Endothelial cell of umbilical vein (primary cell): ENCODE data around the gene VANGL1. TPM values are rescaled to one million over a fixed set of nuclear protein-coding genes. Genes with fewer than 3 reads are reported as not detected.

ENCODE experiments used
- BruUV-seq: library from RNA; stranded (reverse); fragments of 400-500 nt; replicated peaks from 2 replicates; lab custom pipeline; 2021; lab: Mats Ljungman, UMichigan
- CTCF ChIA-PET: fragments of 300-600, 350-600 bp; sonication (Branson Sonifier 250); formaldehyde crosslinking; loops from one replicate; lab custom pipeline; 2021; ENCODE audit warnings: antibody characterized with exemption, inconsistent platforms; lab: Charles Lee
- POLR2A ChIA-PET: fragments of 300-600, 350-600 bp; sonication (Branson Sonifier 250); formaldehyde crosslinking; loops from one replicate; lab custom pipeline; 2021; ENCODE audit warnings: antibody characterized with exemption, inconsistent platforms; lab: Charles Lee
- DNase-seq: peaks from one replicate; pipeline ENCODE4 v3.0.0-alpha.2; 2011; ENCODE audit warnings: low read depth, low spot score
- FAIRE-seq: peaks from 2 replicates; lab custom pipeline; 2011; peaks lifted over from hg19 to GRCh38; lab: Jason Lieb, UNC
- H2AFZ ChIP-seq: 2 replicates; pipeline ENCODE4 v1.6.0; 2012; ENCODE audit warnings: low read depth, low read length, control low read depth, inconsistent platforms
- H3K27ac ChIP-seq: 2 replicates; pipeline ENCODE4 v1.5.1; 2011; ENCODE audit warnings: low read depth, mild to moderate bottlenecking, control low read depth, low read length, moderate library complexity; ENCODE audit not compliant: insufficient read depth
- H3K27me3 ChIP-seq, 2 experiments: 2 replicates each; pipeline versions ENCODE4 v1.6.0 to v1.6.1; 2011; ENCODE audit warnings: low read length in 2 of 2, mixed read lengths in 1 of 2; ENCODE audit not compliant: control insufficient read depth in 2 of 2, insufficient read depth in 2 of 2
- H3K36me3 ChIP-seq, 2 experiments: 2 replicates in 1 of 2; 3 replicates in 1 of 2; pipeline ENCODE4 v1.5.1; 2011; ENCODE audit warnings: low read length in 2 of 2, mild to moderate bottlenecking in 1 of 2, moderate library complexity in 1 of 2; ENCODE audit not compliant: control insufficient read depth in 2 of 2, insufficient read depth in 2 of 2; ENCODE audit errors: extremely low read depth in 1 of 2
- H3K4me1 ChIP-seq: 3 replicates; pipeline ENCODE4 v1.5.1; 2011; ENCODE audit warnings: mild to moderate bottlenecking, low read length; ENCODE audit not compliant: control insufficient read depth, insufficient read depth; ENCODE audit errors: extremely low read depth
- H3K4me2 ChIP-seq: 2 replicates; pipeline ENCODE4 v1.6.1; 2011; ENCODE audit warnings: low read length, control low read depth, mixed read lengths; ENCODE audit not compliant: insufficient read depth
- H3K4me3 ChIP-seq, 3 experiments: fragments of 200-600 bp in 1 of 3; sonication (generic), shearing (Covaris generic) in 1 of 3; replicated peaks in 1 of 3; 2 replicates each; pipeline ENCODE4 v1.5.1; 2011 to 2016; ENCODE audit warnings: control low read depth in 3 of 3, low read length in 3 of 3, mild to moderate bottlenecking in 2 of 3, inconsistent platforms in 1 of 3, low read depth in 1 of 3, moderate library complexity in 1 of 3; ENCODE audit not compliant: insufficient read depth in 1 of 3
- H3K79me2 ChIP-seq: 2 replicates; pipeline ENCODE4 v1.6.0; 2012; ENCODE audit warnings: low read length, inconsistent platforms; ENCODE audit not compliant: control insufficient read depth, insufficient read depth
- H3K9ac ChIP-seq: replicated peaks from 2 replicates; pipeline ENCODE3; 2011; ENCODE audit warnings: low read length, control low read depth; ENCODE audit not compliant: insufficient read depth; ENCODE audit errors: extremely low read depth
- H3K9me1 ChIP-seq: replicated peaks from 3 replicates; pipeline ENCODE4 v1.6.0; 2011; ENCODE audit warnings: mild to moderate bottlenecking, low read length; ENCODE audit not compliant: control insufficient read depth, insufficient read depth; ENCODE audit errors: extremely low read depth
- H3K9me3 ChIP-seq: replicated peaks from 2 replicates; pipeline ENCODE4 v1.5.1; 2012; ENCODE audit warnings: low read length, inconsistent platforms; ENCODE audit not compliant: control insufficient read depth, insufficient read depth
- H4K20me1 ChIP-seq: replicated peaks from 2 replicates; pipeline ENCODE3; 2011; ENCODE audit warnings: mild to moderate bottlenecking, low read length; ENCODE audit not compliant: control insufficient read depth, insufficient read depth; ENCODE audit errors: extremely low read depth
- EZH2 ChIP-seq: IDR thresholded peaks from 2 replicates; pipeline ENCODE4 v1.6.1; 2012; ENCODE audit warnings: borderline replicate concordance, low read depth, mild to moderate bottlenecking, moderate library complexity, low read length, inconsistent platforms; ENCODE audit not compliant: severe bottlenecking
- FOS ChIP-seq: IDR thresholded peaks from 2 replicates; pipeline ENCODE4 v1.6.1; 2011; ENCODE audit warnings: mild to moderate bottlenecking, low read length, moderate library complexity, borderline replicate concordance; ENCODE audit not compliant: insufficient read depth
- JUN ChIP-seq: IDR thresholded peaks from 2 replicates; pipeline ENCODE4 v1.6.1; 2011; ENCODE audit warnings: borderline replicate concordance, low read depth; ENCODE audit not compliant: insufficient read length, insufficient read depth
- POLR2AphosphoS5 ChIP-seq: IDR thresholded peaks from 2 replicates; pipeline ENCODE4 v1.6.1; 2012; ENCODE audit warnings: low read depth, mild to moderate bottlenecking, control low read depth, low read length, moderate library complexity; ENCODE audit not compliant: insufficient read depth
- dilution Hi-C: fragments of 300-500 bp; cut with MboI; formaldehyde crosslinking; loops from one replicate; pipeline ENCODE4 v1.15.0; 2019; ENCODE audit warnings: low sequenced_read_pairs; ENCODE audit not compliant: extremely low pct_ligation_motif_present
- intact Hi-C: fragments of 100-400 bp; cut with micrococcal nuclease; formaldehyde crosslinking; loops from one replicate; pipeline ENCODE4 v1.10.0; 2022
- polyA plus RNA-seq, 4 experiments: library from polyadenylated mRNA; depleted of rRNA in 3 of 4; stranded (reverse) in 3 of 4; unstranded in 1 of 4; fragments of >200 nt; gene quantifications; 2 replicates each; pipeline versions ENCODE4 v1.2.1 to v1.2.3, GENCODE V29; 2011 to 2012; ENCODE audit warnings: missing spikeins in 1 of 4
- total RNA-seq: library from RNA; stranded (reverse); gene quantifications from 2 replicates; pipeline ENCODE4 v1.2.3, GENCODE V29; 2021
- TF ChIP-seq, protein P1 (sequence below), 2 donors: IDR thresholded peaks; 1 replicate in 1 of 2; 2 replicates in 1 of 2; pipeline ENCODE4 v1.5.1; 2011; ENCODE audit warnings: low read length in 2 of 2, mild to moderate bottlenecking in 2 of 2, moderate library complexity in 2 of 2, control low read depth in 1 of 2, inconsistent platforms in 1 of 2, low read depth in 1 of 2; ENCODE audit not compliant: insufficient read depth in 1 of 2; ENCODE audit errors: extremely low read depth in 1 of 2
- TF ChIP-seq, protein P2 (sequence below): IDR thresholded peaks from 2 replicates; pipeline ENCODE4 v1.6.1; 2011; ENCODE audit not compliant: insufficient read depth, insufficient read length

Gene VANGL1
- total and polyA plus RNA-seq, 2 donors (not counting 3 experiments of a cell fraction or from before 2014, with no cell fraction given): 15.0 to 24.8 TPM

DNA sequence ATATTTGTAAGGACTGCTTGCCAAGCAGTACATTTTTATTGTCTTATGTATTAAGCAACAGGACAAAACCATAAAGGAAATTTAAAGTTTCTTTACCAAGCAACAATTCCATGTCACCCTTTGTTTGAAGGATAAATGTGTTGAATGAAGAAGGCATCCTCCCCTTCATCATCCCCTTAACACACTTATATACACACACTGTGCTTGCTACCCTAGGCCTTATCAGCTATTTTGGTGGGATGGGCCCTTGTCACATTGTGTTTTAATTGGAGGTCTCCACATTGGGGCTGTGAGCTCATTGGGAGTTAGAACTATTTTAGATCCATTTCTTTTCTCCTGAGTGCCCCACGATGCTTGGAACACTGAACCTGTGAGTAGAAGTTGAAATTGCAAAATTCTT, 1.9 kb downstream of the VANGL1 start:
- no TSS peak for BruUV-seq
- FAIRE-seq (no peak), DNase-seq (no peak)
- TF ChIP-seq POLR2AphosphoS5 (no peak), EZH2 (no peak), JUN (no peak), FOS (no peak)
- TF ChIP-seq, protein P1, sequence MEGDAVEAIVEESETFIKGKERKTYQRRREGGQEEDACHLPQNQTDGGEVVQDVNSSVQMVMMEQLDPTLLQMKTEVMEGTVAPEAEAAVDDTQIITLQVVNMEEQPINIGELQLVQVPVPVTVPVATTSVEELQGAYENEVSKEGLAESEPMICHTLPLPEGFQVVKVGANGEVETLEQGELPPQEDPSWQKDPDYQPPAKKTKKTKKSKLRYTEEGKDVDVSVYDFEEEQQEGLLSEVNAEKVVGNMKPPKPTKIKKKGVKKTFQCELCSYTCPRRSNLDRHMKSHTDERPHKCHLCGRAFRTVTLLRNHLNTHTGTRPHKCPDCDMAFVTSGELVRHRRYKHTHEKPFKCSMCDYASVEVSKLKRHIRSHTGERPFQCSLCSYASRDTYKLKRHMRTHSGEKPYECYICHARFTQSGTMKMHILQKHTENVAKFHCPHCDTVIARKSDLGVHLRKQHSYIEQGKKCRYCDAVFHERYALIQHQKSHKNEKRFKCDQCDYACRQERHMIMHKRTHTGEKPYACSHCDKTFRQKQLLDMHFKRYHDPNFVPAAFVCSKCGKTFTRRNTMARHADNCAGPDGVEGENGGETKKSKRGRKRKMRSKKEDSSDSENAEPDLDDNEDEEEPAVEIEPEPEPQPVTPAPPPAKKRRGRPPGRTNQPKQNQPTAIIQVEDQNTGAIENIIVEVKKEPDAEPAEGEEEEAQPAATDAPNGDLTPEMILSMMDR (IDR thresholded peaks at IDR 0.05; ENCODE audit: extremely low read depth in 1 of 2, insufficient read depth in 1 of 2, low read depth in 1 of 2, low read length in 2 of 2): no peak
- TF ChIP-seq, protein P2, sequence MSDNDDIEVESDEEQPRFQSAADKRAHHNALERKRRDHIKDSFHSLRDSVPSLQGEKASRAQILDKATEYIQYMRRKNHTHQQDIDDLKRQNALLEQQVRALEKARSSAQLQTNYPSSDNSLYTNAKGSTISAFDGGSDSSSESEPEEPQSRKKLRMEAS: no peak
- peaks cover 0 to 4% of the 10 kb centered on the region in 2 experiments for H3K27me3 ChIP-seq
- H4K20me1 ChIP-seq: no peaks in the 10 kb centered on the region
- H3K9me1 ChIP-seq: no peaks in the 10 kb centered on the region
- dilution Hi-C loops: no loop called here
- H3K36me3 ChIP-seq: no peaks in the 10 kb centered on the region
- peaks cover 18% of the 10 kb centered on the region for H3K4me1 ChIP-seq
- no peaks in the 10 kb centered on the region for H3K9me3 ChIP-seq
- no peak overlapping the region for H2AFZ ChIP-seq
- ChIA-PET POLR2A (no interaction called here), CTCF (interaction anchor here (0.6 to 5.6 kb wide), 5 partner anchors 15 to 122 kb away, joined by 3 to 46 read pairs (median 3); no protein-coding TSS in a partner anchor)
- no peak overlapping the region for H3K9ac ChIP-seq
- H3K27ac ChIP-seq: no peak overlapping the region
- peaks cover 56% of the 10 kb centered on the region for H3K79me2 ChIP-seq
- peak overlapping the region; percentile 96 for H3K4me2 ChIP-seq
- intact Hi-C loops: loop anchor here (5.0 to 10.0 kb wide), 3 partner anchors 49 to 341 kb away; no protein-coding TSS in a partner anchor
- H3K4me3 ChIP-seq: no peak overlapping the region
